ENCODE measurements around the gene BRSK2. TPM values are rescaled to one million over a fixed set of nuclear protein-coding genes. Genes with fewer than 3 reads are reported as not detected.

BRSK2 gene
- total RNA-seq, 1 donor from 2014 or later, result 7.1 TPM

- no peaks in the 10 kb centered on the region for H3K9me3 Mint-ChIP-seq (ENCODE audit: unreplicated experiment)
- no peak for FAIRE-seq
- no peak overlapping the region for H3K27ac Mint-ChIP-seq (ENCODE audit: unreplicated experiment)
- Histone ChIP-seq H3K79me2 (ENCODE audit: insufficient read depth, low read length) (no peaks in the 10 kb centered on the region), H3K27ac (ENCODE audit: low read depth, low read length) (no peak overlapping the region), H3K4me2 (ENCODE audit: low read length) (no peak overlapping the region), H4K20me1 (ENCODE audit: insufficient read depth, low read length) (no peaks in the 10 kb centered on the region), H3K4me3 (ENCODE audit: insufficient read depth, low read depth, low read length) (no peak overlapping the region), H3K36me3 (ENCODE audit: insufficient read depth, low read length) (no peaks in the 10 kb centered on the region), H3K9ac (ENCODE audit: low read length) (no peak overlapping the region), H3K9me3 (ENCODE audit: insufficient read depth, low read depth, low read length) (no peaks in the 10 kb centered on the region), H3K4me1 (ENCODE audit: insufficient read depth, low read length) (no peaks in the 10 kb centered on the region), H2AFZ (ENCODE audit: low read depth, low read length) (no peak overlapping the region), H3K27me3 (ENCODE audit: insufficient read depth, low read length) (no peaks in the 10 kb centered on the region)
- H3K27me3 Mint-ChIP-seq (ENCODE audit: low read depth, unreplicated experiment), result no peaks in the 10 kb centered on the region
- peaks cover 2% of the 10 kb centered on the region for H3K4me1 Mint-ChIP-seq (ENCODE audit: low read depth, unreplicated experiment)
- DNase-seq (ENCODE audit: low read depth), result no peak
- TF ChIP-seq CTCF (IDR thresholded peaks at IDR 0.05; ENCODE audit: insufficient read depth, low read depth, low read length) (no peak), EZH2 (IDR thresholded peaks at IDR 0.05; ENCODE audit: insufficient read depth, low read length) (no peak)
- no peak overlapping the region for H3K4me3 Mint-ChIP-seq (ENCODE audit: unreplicated experiment)
- H3K36me3 Mint-ChIP-seq (ENCODE audit: low read depth, unreplicated experiment), result no peaks in the 10 kb centered on the region
Observed at GRCh38 chr11:1442807-1443366, 53.2 kb downstream of the BRSK2 start.

- no peaks in the 10 kb centered on the region for H4K20me1 ChIP-seq (ENCODE audit: insufficient read depth, low read length)
- Mint-ChIP-seq H3K9me3 (ENCODE audit: unreplicated experiment) (no peaks in the 10 kb centered on the region), H3K27me3 (ENCODE audit: low read depth, unreplicated experiment) (no peaks in the 10 kb centered on the region), H3K27ac (ENCODE audit: unreplicated experiment) (no peak overlapping the region), H3K4me1 (ENCODE audit: low read depth, unreplicated experiment) (no peaks in the 10 kb centered on the region), H3K4me3 (ENCODE audit: unreplicated experiment) (no peak overlapping the region), H3K36me3 (ENCODE audit: low read depth, unreplicated experiment) (no peaks in the 10 kb centered on the region)
- H3K9me3 ChIP-seq (ENCODE audit: insufficient read depth, low read depth, low read length), result no peaks in the 10 kb centered on the region
- H3K4me2 ChIP-seq (ENCODE audit: low read length), result no peak overlapping the region
- H3K4me3 ChIP-seq (ENCODE audit: insufficient read depth, low read depth, low read length), result no peak overlapping the region
- H3K4me1 ChIP-seq (ENCODE audit: insufficient read depth, low read length), result no peaks in the 10 kb centered on the region
- H3K27ac ChIP-seq (ENCODE audit: low read depth, low read length), result no peak overlapping the region
- no peak for FAIRE-seq
- no peaks in the 10 kb centered on the region for H3K27me3 ChIP-seq (ENCODE audit: insufficient read depth, low read length)
- H3K9ac ChIP-seq (ENCODE audit: low read length), result no peak overlapping the region
- H3K79me2 ChIP-seq (ENCODE audit: insufficient read depth, low read length), result no peaks in the 10 kb centered on the region
- no peak overlapping the region for H2AFZ ChIP-seq (ENCODE audit: low read depth, low read length)
- DNase-seq (ENCODE audit: low read depth), result no peak
- H3K36me3 ChIP-seq (ENCODE audit: insufficient read depth, low read length), result no peaks in the 10 kb centered on the region
- TF ChIP-seq EZH2 (IDR thresholded peaks at IDR 0.05; ENCODE audit: insufficient read depth, low read length) (no peak), CTCF (IDR thresholded peaks at IDR 0.05; ENCODE audit: insufficient read depth, low read depth, low read length) (no peak)
Observed at GRCh38 chr11:1443737-1444136, 54.0 kb downstream of the BRSK2 start.

- Histone ChIP-seq H3K4me1 (ENCODE audit: insufficient read depth, low read length) (no peaks in the 10 kb centered on the region), H3K4me3 (ENCODE audit: insufficient read depth, low read depth, low read length) (no peak overlapping the region), H3K27me3 (ENCODE audit: insufficient read depth, low read length) (no peaks in the 10 kb centered on the region), H3K79me2 (ENCODE audit: insufficient read depth, low read length) (no peaks in the 10 kb centered on the region), H3K9me3 (ENCODE audit: insufficient read depth, low read depth, low read length) (no peaks in the 10 kb centered on the region), H4K20me1 (ENCODE audit: insufficient read depth, low read length) (no peaks in the 10 kb centered on the region), H3K27ac (ENCODE audit: low read depth, low read length) (no peak overlapping the region), H3K9ac (ENCODE audit: low read length) (no peak overlapping the region), H3K4me2 (ENCODE audit: low read length) (no peak overlapping the region), H3K36me3 (ENCODE audit: insufficient read depth, low read length) (no peaks in the 10 kb centered on the region), H2AFZ (ENCODE audit: low read depth, low read length) (no peak overlapping the region)
- no peaks in the 10 kb centered on the region for H3K4me1 Mint-ChIP-seq (ENCODE audit: low read depth, unreplicated experiment)
- H3K27ac Mint-ChIP-seq (ENCODE audit: unreplicated experiment), result no peak overlapping the region
- H3K36me3 Mint-ChIP-seq (ENCODE audit: low read depth, unreplicated experiment), result no peaks in the 10 kb centered on the region
- H3K4me3 Mint-ChIP-seq (ENCODE audit: unreplicated experiment), result no peak overlapping the region
- no peak for DNase-seq (ENCODE audit: low read depth)
- H3K9me3 Mint-ChIP-seq (ENCODE audit: unreplicated experiment), result no peaks in the 10 kb centered on the region
- H3K27me3 Mint-ChIP-seq (ENCODE audit: low read depth, unreplicated experiment), result no peaks in the 10 kb centered on the region
- TF ChIP-seq EZH2 (IDR thresholded peaks at IDR 0.05; ENCODE audit: insufficient read depth, low read length), result no peak
- no peak for TF ChIP-seq CTCF (IDR thresholded peaks at IDR 0.05; ENCODE audit: insufficient read depth, low read depth, low read length)
- FAIRE-seq, result no peak
Observed at GRCh38 chr11:1444321-1444720, 54.6 kb downstream of the BRSK2 start.
